Sigmoid colon (tissue), 4 donors: ENCODE measurements around the gene ZNF662.

Source experiments
- POLR2A ChIP-seq, 2 donors: fragments of 450-650 bp; IDR thresholded peaks; one replicate each; pipeline ENCODE4 v1.6.1; 2016; ENCODE audit warnings: antibody characterized with exemption in 2 of 2, mild to moderate bottlenecking in 2 of 2, moderate library complexity in 2 of 2
- POLR2AphosphoS5 ChIP-seq, 4 donors: sonication (generic); formaldehyde crosslinking; IDR thresholded peaks; one replicate each; pipeline ENCODE4 v1.6.1; 2017; ENCODE audit warnings: antibody characterized with exemption in 4 of 4
- TF ChIP-seq, protein P1 (sequence below), 4 experiments: fragments of 450-650 bp in 3 of 4; fragments of 200-600 bp in 1 of 4; IDR thresholded peaks; one replicate each; pipeline ENCODE4 v1.5.1; 2016 to 2019; ENCODE audit warnings: antibody characterized with exemption in 4 of 4, mild to moderate bottlenecking in 3 of 4, moderate library complexity in 2 of 4

DNA sequence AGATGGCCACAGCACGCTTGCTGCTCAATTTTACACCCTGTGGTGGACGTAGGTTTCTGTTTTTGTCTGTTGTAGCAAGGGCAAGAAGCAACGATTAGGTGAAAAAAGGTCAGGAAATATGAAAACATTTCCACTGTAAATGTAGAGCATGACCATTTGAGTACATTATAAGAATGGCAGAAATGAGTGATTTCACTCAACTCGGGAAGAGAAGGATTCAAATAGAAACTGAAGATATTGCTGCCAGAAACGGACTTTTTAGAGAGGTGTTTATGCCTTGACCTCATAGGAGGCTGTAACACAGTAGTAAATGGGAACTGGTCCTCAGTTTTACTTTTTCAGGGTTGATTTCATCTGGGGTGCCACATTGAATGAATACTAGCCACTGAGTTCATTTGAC, 40.1 kb downstream of the ZNF662 start:
- TF ChIP-seq, protein P1, sequence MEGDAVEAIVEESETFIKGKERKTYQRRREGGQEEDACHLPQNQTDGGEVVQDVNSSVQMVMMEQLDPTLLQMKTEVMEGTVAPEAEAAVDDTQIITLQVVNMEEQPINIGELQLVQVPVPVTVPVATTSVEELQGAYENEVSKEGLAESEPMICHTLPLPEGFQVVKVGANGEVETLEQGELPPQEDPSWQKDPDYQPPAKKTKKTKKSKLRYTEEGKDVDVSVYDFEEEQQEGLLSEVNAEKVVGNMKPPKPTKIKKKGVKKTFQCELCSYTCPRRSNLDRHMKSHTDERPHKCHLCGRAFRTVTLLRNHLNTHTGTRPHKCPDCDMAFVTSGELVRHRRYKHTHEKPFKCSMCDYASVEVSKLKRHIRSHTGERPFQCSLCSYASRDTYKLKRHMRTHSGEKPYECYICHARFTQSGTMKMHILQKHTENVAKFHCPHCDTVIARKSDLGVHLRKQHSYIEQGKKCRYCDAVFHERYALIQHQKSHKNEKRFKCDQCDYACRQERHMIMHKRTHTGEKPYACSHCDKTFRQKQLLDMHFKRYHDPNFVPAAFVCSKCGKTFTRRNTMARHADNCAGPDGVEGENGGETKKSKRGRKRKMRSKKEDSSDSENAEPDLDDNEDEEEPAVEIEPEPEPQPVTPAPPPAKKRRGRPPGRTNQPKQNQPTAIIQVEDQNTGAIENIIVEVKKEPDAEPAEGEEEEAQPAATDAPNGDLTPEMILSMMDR (IDR thresholded peaks at IDR 0.05) = no peak
- TF ChIP-seq POLR2A (IDR thresholded peaks at IDR 0.05) = no peak
- no peak for TF ChIP-seq POLR2AphosphoS5 (IDR thresholded peaks at IDR 0.05)
